Ovary (tissue), 3 donors: Measurements from ENCODE around the gene CHD3.

Source experiments
- CTCF ChIP-seq, 3 donors: fragments of 450-650 bp in 2 of 3; fragments of 200-600 bp in 1 of 3; IDR thresholded peaks; one replicate each; pipeline versions ENCODE4 v1.5.1 to v1.8.0; 2016 to 2022; ENCODE audit warnings: antibody characterized with exemption in 3 of 3, mild to moderate bottlenecking in 1 of 3
- EP300 ChIP-seq: sonication (generic); formaldehyde crosslinking; IDR thresholded peaks from one replicate; pipeline ENCODE4 v1.6.1; 2017; ENCODE audit warnings: antibody characterized with exemption
- donor health status: DM: no; HTN: no; CAD: no.

GRCh38 chr17:7856811-7857712 lies 31.5 kb upstream of the CHD3 start, which contains the start of gene NAA38:
- TF ChIP-seq EP300: no peak
- peak in 2 of 3 donors; percentile 49 to 76 for TF ChIP-seq CTCF (IDR thresholded peaks at IDR 0.05)
